ENCODE results near the gene MPIG6B.

Gene MPIG6B

GRCh38 chr6:31700740-31701401 is 22.3 kb upstream of the MPIG6B start:
- H3K4me3 ChIP-seq (ENCODE audit: low read depth, low read length, poor library complexity, severe bottlenecking): no peak overlapping the region
- H3K79me2 ChIP-seq (ENCODE audit: insufficient read depth, low read length): 0 out of 2 replicates have a peak, but pooled peaks cover 5% of the 10 kb centered on the region
- no peak overlapping the region for H2AFZ ChIP-seq (ENCODE audit: low read length)
- H3K9me3 ChIP-seq (ENCODE audit: low read length): no peaks in the 10 kb centered on the region
- H3K4me1 ChIP-seq (ENCODE audit: insufficient read depth, low read length, severe bottlenecking): peaks cover 23% of the 10 kb centered on the region
- no peaks in the 10 kb centered on the region for H3K9me2 ChIP-seq (ENCODE audit: low read depth, low read length)
- H3K27me3 ChIP-seq (ENCODE audit: insufficient read depth, low read length): no peaks in the 10 kb centered on the region
- no peaks in the 10 kb centered on the region for H3F3A ChIP-seq (ENCODE audit: insufficient read depth, low read length)
- H3K27ac ChIP-seq (ENCODE audit: low read depth, low read length, poor library complexity, severe bottlenecking): no peak overlapping the region
- no peak overlapping the region; the same call in 1 of the 2 replicates for H3K4me2 ChIP-seq (ENCODE audit: low read length)
- H4K20me1 ChIP-seq (ENCODE audit: insufficient read depth, low read length): no peaks in the 10 kb centered on the region
- H3K36me3 ChIP-seq (ENCODE audit: insufficient read depth, low read length): peaks cover 12% of the 10 kb centered on the region
- H3K9ac ChIP-seq (ENCODE audit: low read length): no peak overlapping the region
- TF ChIP-seq EZH2 (IDR thresholded peaks at IDR 0.05; ENCODE audit: borderline replicate concordance, low read length): no peak
- TF ChIP-seq CTCF (IDR thresholded peaks at IDR 0.05; ENCODE audit: low read length): no peak

GRCh38 chr6:31701666-31702404 is 21.3 kb upstream of the MPIG6B start:
- 0 out of 2 replicates have a peak, but pooled peaks cover 5% of the 10 kb centered on the region for H3K79me2 ChIP-seq (ENCODE audit: insufficient read depth, low read length)
- H3K27me3 ChIP-seq (ENCODE audit: insufficient read depth, low read length): no peaks in the 10 kb centered on the region
- TF ChIP-seq CTCF (IDR thresholded peaks at IDR 0.05; ENCODE audit: low read length): no peak
- no peak for TF ChIP-seq EZH2 (IDR thresholded peaks at IDR 0.05; ENCODE audit: borderline replicate concordance, low read length)
- no peaks in the 10 kb centered on the region for H4K20me1 ChIP-seq (ENCODE audit: insufficient read depth, low read length)
- peak overlapping the region; percentile 1 for H3K27ac ChIP-seq (ENCODE audit: low read depth, low read length, poor library complexity, severe bottlenecking)
- no peaks in the 10 kb centered on the region for H3K9me2 ChIP-seq (ENCODE audit: low read depth, low read length)
- no peak overlapping the region for H2AFZ ChIP-seq (ENCODE audit: low read length)
- H3K4me1 ChIP-seq (ENCODE audit: insufficient read depth, low read length, severe bottlenecking): peaks cover 23% of the 10 kb centered on the region
- H3K4me2 ChIP-seq (ENCODE audit: low read length): peak overlapping the region; percentile 91
- H3K9ac ChIP-seq (ENCODE audit: low read length): peak overlapping the region; percentile 89
- no peaks in the 10 kb centered on the region for H3K9me3 ChIP-seq (ENCODE audit: low read length)
- peaks cover 8% of the 10 kb centered on the region; the same call in 1 of the 2 replicates for H3K36me3 ChIP-seq (ENCODE audit: insufficient read depth, low read length)
- H3K4me3 ChIP-seq (ENCODE audit: low read depth, low read length, poor library complexity, severe bottlenecking): peak overlapping the region; percentile 85
- no peaks in the 10 kb centered on the region for H3F3A ChIP-seq (ENCODE audit: insufficient read depth, low read length)

- Histone ChIP-seq H3K9ac (ENCODE audit: low read length) (peak overlapping the region; percentile 89), H3K4me1 (ENCODE audit: insufficient read depth, low read length, severe bottlenecking) (peaks cover 23% of the 10 kb centered on the region), H3K4me2 (ENCODE audit: low read length) (peak overlapping the region; percentile 91), H2AFZ (ENCODE audit: low read length) (no peak overlapping the region), H3K27ac (ENCODE audit: low read depth, low read length, poor library complexity, severe bottlenecking) (peak overlapping the region; percentile 54), H3K9me2 (ENCODE audit: low read depth, low read length) (no peaks in the 10 kb centered on the region), H4K20me1 (ENCODE audit: insufficient read depth, low read length) (no peaks in the 10 kb centered on the region), H3K9me3 (ENCODE audit: low read length) (no peaks in the 10 kb centered on the region), H3K27me3 (ENCODE audit: insufficient read depth, low read length) (no peaks in the 10 kb centered on the region), H3K4me3 (ENCODE audit: low read depth, low read length, poor library complexity, severe bottlenecking) (peak overlapping the region; percentile 85), H3F3A (ENCODE audit: insufficient read depth, low read length) (no peaks in the 10 kb centered on the region), H3K36me3 (ENCODE audit: insufficient read depth, low read length) (peaks cover 6% of the 10 kb centered on the region; the same call in 1 of the 2 replicates), H3K79me2 (ENCODE audit: insufficient read depth, low read length) (0 out of 2 replicates have a peak, but pooled peaks cover 5% of the 10 kb centered on the region)
- TF ChIP-seq EZH2 (IDR thresholded peaks at IDR 0.05; ENCODE audit: borderline replicate concordance, low read length) (no peak), CTCF (IDR thresholded peaks at IDR 0.05; ENCODE audit: low read length) (no peak)
Measured at GRCh38 chr6:31702405-31702818, 20.8 kb upstream of the MPIG6B start.
